ENCODE results near the gene KRT15.

GRCh38 chr17:41567317-41567716 is 48.6 kb upstream of the KRT15 start:
- TF ChIP-seq EZH2 (IDR thresholded peaks at IDR 0.05; ENCODE audit: borderline replicate concordance, insufficient read depth, low read depth, low read length, poor library complexity, severe bottlenecking) (no peak), CTCF (IDR thresholded peaks at IDR 0.05) (no peak)

Data from B cell (primary cell).